HG03039 (cell line): ENCODE data around the gene SERPINH1.

Source experiments
- ATAC-seq: cut with Tn5 transposase; IDR thresholded peaks from one replicate; pipeline ENCODE4 v1.9.1; 2021; ENCODE audit warnings: mild to moderate bottlenecking, moderate library complexity; ENCODE audit not compliant: unreplicated experiment

Gene SERPINH1

GRCh38 chr11:75554258-75555022, 7.6 kb upstream of the SERPINH1 start:
- no peak for ATAC-seq

- no peak for ATAC-seq
These were observed 6.8 kb upstream of the SERPINH1 start for GRCh38 chr11:75555079-75555811.

GRCh38 chr11:75556275-75556674, 5.8 kb upstream of the SERPINH1 start:
- ATAC-seq: no peak

- no peak for ATAC-seq
These were observed 4.2 kb upstream of the SERPINH1 start for GRCh38 chr11:75557666-75558494.

- ATAC-seq: no peak
These were observed 2.9 kb upstream of the SERPINH1 start for GRCh38 chr11:75558939-75559843.

- ATAC-seq: no peak
These were observed 1.4 kb upstream of the SERPINH1 start for GRCh38 chr11:75560644-75561043.

- ATAC-seq: peak; percentile 3
These were observed 516 bp upstream of the SERPINH1 start for GRCh38 chr11:75561426-75562047.

GRCh38 chr11:75562836-75563484, 907 bp downstream of the SERPINH1 start:
- no peak for ATAC-seq

- ATAC-seq: no peak
These were observed 1.5 kb downstream of the SERPINH1 start for GRCh38 chr11:75563501-75563977.

- ATAC-seq: no peak
These were observed 2.0 kb downstream of the SERPINH1 start for GRCh38 chr11:75563978-75564552.

DNA sequence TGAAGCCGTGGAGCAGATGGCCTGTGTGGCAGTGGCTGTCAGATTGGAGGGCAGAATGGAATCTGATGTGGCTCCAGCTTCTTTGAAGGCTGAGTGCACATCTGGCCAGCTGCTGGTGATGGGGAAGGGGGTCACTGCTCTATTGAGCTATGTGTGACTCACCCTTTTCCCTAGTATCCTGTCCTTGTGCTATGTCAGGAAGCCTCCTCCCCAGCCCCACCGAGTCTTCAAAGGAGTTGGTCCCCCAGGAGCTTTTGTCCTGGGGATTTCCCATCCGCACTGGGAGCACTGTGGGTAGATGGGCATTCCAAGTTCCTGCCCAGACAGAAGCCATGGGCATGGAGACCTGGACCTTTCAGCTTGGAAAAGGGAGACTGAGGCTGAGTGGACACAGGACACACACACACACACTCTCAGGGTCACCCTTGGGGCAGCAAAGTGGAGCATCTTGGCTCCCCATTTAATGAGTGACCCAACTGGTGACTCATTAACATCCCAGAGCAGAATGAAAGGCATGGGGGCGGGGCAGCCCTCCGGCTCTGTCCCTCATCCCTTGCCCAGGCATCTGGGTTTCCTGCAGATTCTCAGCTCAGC, 3.3 kb downstream of the SERPINH1 start:
- ATAC-seq: no peak

DNA sequence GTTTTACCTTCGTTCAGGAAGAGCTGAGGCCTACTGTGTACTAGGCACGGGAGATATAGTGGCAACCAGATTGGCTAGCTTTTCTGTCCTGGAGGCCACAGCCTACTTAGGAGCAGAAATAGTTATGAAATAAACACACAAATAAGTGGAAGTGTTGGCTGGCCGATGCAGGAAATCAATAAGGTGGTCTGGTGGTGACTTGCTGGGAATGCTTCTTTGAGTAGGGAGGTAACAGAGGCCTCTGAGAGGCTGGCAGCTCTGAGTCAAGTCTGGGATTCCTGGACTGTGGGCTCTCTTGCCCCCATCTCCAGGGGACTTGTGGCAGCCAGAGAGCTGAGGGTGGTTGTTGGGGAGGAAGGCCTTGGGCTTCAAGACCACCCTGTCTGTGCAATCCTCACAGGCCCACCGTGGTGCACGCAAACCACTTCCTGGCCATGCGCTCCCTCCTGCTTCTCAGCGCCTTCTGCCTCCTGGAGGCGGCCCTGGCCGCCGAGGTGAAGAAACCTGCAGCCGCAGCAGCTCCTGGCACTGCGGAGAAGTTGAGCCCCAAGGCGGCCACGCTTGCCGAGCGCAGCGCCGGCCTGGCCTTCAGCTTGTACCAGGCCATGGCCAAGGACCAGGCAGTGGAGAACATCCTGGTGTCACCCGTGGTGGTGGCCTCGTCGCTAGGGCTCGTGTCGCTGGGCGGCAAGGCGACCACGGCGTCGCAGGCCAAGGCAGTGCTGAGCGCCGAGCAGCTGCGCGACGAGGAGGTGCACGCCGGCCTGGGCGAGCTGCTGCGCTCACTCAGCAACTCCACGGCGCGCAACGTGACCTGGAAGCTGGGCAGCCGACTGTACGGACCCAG, 4.1 kb downstream of the SERPINH1 start:
- no peak for ATAC-seq

DNA sequence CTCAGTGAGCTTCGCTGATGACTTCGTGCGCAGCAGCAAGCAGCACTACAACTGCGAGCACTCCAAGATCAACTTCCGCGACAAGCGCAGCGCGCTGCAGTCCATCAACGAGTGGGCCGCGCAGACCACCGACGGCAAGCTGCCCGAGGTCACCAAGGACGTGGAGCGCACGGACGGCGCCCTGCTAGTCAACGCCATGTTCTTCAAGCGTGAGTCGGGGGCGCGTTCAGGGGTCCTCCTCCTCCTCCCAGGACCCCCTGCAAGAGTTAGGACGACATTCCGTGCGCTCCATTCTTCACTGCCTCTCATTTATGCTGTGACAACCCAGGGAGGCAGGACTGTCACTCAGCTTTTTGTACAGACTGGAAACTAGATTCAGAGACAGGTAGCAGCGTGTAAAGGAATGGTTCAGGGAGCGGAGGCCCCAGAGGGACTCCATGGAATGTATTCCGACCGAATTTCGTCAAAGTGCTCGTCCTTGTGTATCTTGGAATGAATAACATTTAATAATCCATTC, 4.8 kb downstream of the SERPINH1 start:
- no peak for ATAC-seq

DNA sequence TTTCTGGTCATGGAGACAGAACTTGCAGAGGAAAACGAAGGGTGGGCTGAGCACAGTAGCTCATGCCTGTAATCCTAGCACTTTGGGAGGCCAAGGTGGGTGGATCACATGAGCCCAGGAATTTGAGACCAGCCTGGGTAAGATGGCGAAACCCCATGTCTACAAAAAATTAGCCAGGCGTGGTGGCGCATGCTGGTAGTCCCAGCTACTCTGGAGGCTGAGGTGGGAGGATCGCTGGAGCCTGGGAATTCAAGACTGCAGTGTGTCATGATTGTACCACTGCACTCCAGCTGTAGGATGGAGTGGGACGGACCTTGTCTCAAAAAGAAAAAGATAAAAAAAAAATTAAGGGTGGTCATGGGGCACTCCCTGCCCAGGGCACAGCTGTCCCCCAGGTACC, 5.9 kb downstream of the SERPINH1 start:
- ATAC-seq: no peak

GRCh38 chr11:75568616-75569219, 6.7 kb downstream of the SERPINH1 start:
- no peak for ATAC-seq

DNA sequence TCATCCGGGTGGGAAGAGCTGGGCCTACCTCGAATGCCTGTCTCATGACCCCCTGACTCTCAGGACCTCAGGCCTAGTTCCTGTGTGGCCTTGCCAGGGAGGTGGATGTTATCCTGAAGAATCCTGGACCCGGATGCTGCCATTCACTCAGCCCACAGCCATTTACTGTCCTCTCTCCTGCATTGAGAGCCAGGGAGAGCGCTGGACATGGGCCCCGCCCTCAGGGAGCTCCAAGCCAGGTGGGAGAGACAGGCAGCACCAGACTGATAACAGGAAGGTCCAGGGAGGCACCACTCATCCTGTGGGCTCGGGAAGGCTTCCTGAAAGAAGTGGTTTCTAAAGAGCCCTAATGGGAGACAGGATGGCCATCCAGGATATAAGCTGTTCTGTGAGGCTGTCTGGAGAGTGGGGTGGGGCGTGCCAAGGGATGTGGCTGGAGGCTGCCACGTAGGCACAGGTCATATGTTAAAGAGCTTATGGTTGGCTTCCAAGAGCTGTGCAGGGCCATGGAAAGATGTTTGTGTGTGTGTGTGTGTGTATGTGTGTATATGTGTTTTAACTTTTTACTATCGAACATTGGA, 8.6 kb downstream of the SERPINH1 start:
- ATAC-seq: no peak

DNA sequence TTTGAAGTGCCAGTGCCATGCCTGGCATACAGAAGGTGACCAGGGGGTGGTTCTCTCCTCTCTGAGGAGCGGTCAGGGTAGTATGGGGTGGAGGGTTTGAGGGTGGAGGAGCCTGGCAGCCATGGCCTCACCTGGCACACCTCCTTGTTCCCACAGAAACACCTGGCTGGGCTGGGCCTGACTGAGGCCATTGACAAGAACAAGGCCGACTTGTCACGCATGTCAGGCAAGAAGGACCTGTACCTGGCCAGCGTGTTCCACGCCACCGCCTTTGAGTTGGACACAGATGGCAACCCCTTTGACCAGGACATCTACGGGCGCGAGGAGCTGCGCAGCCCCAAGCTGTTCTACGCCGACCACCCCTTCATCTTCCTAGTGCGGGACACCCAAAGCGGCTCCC, 9.6 kb downstream of the SERPINH1 start:
- no peak for ATAC-seq
